ENCODE measurements around the gene ISG20L2. TPM values are rescaled to one million over a fixed set of nuclear protein-coding genes. Genes with fewer than 3 reads are reported as not detected.

The ISG20L2 gene
- total and polyA plus RNA-seq, 2 experiments from 2014 or later: 23.1 to 34.9 TPM

DNA sequence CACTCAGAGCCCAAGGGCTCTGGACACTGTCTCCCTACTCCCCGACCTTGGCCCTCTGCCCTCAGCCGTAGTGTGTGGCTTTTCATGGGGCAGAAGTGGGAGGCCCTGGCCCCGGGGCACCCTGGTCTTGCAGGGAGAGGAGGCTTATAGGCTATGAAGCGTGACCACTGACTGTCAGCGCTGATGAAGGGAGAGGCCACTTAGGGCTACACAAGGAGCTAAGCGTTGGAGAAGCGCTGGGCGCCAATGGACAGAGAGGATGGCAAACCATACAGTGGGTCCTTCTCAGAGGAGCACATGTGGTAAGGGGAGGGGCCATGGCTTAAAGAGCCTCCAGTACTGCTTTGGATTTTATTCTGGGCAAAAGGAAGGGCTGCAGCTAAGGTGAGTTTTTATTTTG, 31.1 kb downstream of the ISG20L2 start:
- Mint-ChIP-seq H3K27ac (no peak overlapping the region), H3K9me3 (no peaks in the 10 kb centered on the region; the same call in 1 of the 3 replicates), H3K27me3 (ENCODE audit: insufficient read depth, low read depth, poor library complexity) (peaks cover 18% of the 10 kb centered on the region), H3K4me1 (peaks cover 33% of the 10 kb centered on the region), H3K36me3 (ENCODE audit: low read depth) (peaks cover 42% of the 10 kb centered on the region), H3K4me3 (no peak overlapping the region)
- Histone ChIP-seq H3K9me2 (ENCODE audit: insufficient read depth) (no peaks in the 10 kb centered on the region), H3K27ac (ENCODE audit: low read depth) (no peak overlapping the region), H3F3A (replicated peaks; ENCODE audit: low read depth) (peaks cover 18% of the 10 kb centered on the region), H3K4me2 (no peak overlapping the region), H3K79me2 (replicated peaks; ENCODE audit: insufficient read depth) (no peaks in the 10 kb centered on the region; the same call in 1 of the 2 replicates), H3K27me3 (ENCODE audit: insufficient read depth) (no peaks in the 10 kb centered on the region), H2AFZ (no peak overlapping the region), H3K4me1 (ENCODE audit: insufficient read depth) (peaks cover 21% of the 10 kb centered on the region), H3K4me3 (no peak overlapping the region), H4K20me1 (replicated peaks; ENCODE audit: insufficient read depth) (no peaks in the 10 kb centered on the region; the same call in 1 of the 2 replicates), H3K36me3 (ENCODE audit: insufficient read depth) (no peaks in the 10 kb centered on the region; the same call in 1 of the 2 replicates)
- DNase-seq (ENCODE audit: low spot score) (no peak), ATAC-seq (no peak)
- TF ChIP-seq STAT1 (IDR thresholded peaks at IDR 0.05; ENCODE audit: unreplicated experiment) (no peak), CREB1 (CRISPR knock-in tag; IDR thresholded peaks at IDR 0.05; ENCODE audit: low read depth) (no peak), EZH2phosphoT487 (IDR thresholded peaks at IDR 0.05; ENCODE audit: unreplicated experiment) (no peak), JUNB (IDR thresholded peaks at IDR 0.05; ENCODE audit: unreplicated experiment) (no peak)
- TF ChIP-seq, protein P1, sequence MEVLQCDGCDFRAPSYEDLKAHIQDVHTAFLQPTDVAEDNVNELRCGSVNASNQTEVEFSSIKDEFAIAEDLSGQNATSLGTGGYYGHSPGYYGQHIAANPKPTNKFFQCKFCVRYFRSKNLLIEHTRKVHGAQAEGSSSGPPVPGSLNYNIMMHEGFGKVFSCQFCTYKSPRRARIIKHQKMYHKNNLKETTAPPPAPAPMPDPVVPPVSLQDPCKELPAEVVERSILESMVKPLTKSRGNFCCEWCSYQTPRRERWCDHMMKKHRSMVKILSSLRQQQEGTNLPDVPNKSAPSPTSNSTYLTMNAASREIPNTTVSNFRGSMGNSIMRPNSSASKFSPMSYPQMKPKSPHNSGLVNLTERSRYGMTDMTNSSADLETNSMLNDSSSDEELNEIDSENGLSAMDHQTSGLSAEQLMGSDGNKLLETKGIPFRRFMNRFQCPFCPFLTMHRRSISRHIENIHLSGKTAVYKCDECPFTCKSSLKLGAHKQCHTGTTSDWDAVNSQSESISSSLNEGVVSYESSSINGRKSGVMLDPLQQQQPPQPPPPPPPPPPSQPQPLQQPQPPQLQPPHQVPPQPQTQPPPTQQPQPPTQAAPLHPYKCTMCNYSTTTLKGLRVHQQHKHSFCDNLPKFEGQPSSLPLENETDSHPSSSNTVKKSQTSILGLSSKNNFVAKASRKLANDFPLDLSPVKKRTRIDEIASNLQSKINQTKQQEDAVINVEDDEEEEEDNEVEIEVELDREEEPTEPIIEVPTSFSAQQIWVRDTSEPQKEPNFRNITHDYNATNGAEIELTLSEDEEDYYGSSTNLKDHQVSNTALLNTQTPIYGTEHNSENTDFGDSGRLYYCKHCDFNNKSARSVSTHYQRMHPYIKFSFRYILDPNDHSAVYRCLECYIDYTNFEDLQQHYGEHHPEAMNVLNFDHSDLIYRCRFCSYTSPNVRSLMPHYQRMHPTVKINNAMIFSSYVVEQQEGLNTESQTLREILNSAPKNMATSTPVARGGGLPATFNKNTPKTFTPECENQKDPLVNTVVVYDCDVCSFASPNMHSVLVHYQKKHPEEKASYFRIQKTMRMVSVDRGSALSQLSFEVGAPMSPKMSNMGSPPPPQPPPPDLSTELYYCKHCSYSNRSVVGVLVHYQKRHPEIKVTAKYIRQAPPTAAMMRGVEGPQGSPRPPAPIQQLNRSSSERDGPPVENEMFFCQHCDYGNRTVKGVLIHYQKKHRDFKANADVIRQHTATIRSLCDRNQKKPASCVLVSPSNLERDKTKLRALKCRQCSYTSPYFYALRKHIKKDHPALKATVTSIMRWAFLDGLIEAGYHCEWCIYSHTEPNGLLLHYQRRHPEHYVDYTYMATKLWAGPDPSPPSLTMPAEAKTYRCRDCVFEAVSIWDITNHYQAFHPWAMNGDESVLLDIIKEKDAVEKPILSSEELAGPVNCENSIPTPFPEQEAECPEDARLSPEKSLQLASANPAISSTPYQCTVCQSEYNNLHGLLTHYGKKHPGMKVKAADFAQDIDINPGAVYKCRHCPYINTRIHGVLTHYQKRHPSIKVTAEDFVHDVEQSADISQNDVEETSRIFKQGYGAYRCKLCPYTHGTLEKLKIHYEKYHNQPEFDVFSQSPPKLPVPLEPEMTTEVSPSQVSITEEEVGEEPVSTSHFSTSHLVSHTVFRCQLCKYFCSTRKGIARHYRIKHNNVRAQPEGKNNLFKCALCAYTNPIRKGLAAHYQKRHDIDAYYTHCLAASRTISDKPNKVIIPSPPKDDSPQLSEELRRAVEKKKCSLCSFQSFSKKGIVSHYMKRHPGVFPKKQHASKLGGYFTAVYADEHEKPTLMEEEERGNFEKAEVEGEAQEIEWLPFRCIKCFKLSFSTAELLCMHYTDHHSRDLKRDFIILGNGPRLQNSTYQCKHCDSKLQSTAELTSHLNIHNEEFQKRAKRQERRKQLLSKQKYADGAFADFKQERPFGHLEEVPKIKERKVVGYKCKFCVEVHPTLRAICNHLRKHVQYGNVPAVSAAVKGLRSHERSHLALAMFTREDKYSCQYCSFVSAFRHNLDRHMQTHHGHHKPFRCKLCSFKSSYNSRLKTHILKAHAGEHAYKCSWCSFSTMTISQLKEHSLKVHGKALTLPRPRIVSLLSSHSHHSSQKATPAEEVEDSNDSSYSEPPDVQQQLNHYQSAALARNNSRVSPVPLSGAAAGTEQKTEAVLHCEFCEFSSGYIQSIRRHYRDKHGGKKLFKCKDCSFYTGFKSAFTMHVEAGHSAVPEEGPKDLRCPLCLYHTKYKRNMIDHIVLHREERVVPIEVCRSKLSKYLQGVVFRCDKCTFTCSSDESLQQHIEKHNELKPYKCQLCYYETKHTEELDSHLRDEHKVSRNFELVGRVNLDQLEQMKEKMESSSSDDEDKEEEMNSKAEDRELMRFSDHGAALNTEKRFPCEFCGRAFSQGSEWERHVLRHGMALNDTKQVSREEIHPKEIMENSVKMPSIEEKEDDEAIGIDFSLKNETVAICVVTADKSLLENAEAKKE (CRISPR knock-in tag; IDR thresholded peaks at IDR 0.05): no peak

DNA sequence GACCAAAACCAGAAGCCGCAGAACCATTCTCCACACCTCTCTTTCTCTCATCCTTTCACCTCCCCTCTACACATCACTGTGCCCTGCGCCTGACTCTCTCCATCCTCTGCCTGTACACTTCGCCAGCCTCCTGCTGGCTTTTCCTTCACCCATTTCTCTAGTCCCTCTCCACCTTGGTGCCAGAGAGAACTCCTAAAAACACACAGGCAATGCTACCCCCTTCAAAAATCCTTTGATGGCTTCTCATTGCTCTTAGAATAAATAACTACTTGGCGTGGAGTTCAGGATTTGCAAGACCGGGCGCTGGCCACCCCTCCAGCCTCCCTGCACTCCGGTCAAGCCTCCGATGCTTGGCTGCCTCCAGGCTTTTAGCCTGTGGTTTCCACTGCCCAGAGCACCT, 31.8 kb downstream of the ISG20L2 start:
- Mint-ChIP-seq H3K4me3 (no peak overlapping the region; the same call in 2 of the 3 replicates), H3K4me1 (peaks cover 41% of the 10 kb centered on the region), H3K36me3 (ENCODE audit: low read depth) (peaks cover 42% of the 10 kb centered on the region), H3K27me3 (ENCODE audit: insufficient read depth, low read depth, poor library complexity) (peaks cover 18% of the 10 kb centered on the region), H3K27ac (no peak overlapping the region), H3K9me3 (no peaks in the 10 kb centered on the region; the same call in 1 of the 3 replicates)
- no peaks in the 10 kb centered on the region; the same call in 1 of the 2 replicates for H3K36me3 ChIP-seq (ENCODE audit: insufficient read depth)
- H2AFZ ChIP-seq: no peak overlapping the region
- H3K4me2 ChIP-seq: no peak overlapping the region
- H3K9me2 ChIP-seq (ENCODE audit: insufficient read depth): no peaks in the 10 kb centered on the region
- H3K27ac ChIP-seq (ENCODE audit: low read depth): no peak overlapping the region
- DNase-seq (ENCODE audit: low spot score) (no peak), ATAC-seq (no peak)
- H4K20me1 ChIP-seq (replicated peaks; ENCODE audit: insufficient read depth): no peaks in the 10 kb centered on the region; the same call in 1 of the 2 replicates
- no peak overlapping the region for H3K4me3 ChIP-seq
- H3K79me2 ChIP-seq (replicated peaks; ENCODE audit: insufficient read depth): no peaks in the 10 kb centered on the region
- H3F3A ChIP-seq (replicated peaks; ENCODE audit: low read depth): peaks cover 25% of the 10 kb centered on the region
- H3K4me1 ChIP-seq (ENCODE audit: insufficient read depth): peaks cover 28% of the 10 kb centered on the region
- peaks cover 4% of the 10 kb centered on the region for H3K27me3 ChIP-seq (ENCODE audit: insufficient read depth)
- TF ChIP-seq, protein P2, sequence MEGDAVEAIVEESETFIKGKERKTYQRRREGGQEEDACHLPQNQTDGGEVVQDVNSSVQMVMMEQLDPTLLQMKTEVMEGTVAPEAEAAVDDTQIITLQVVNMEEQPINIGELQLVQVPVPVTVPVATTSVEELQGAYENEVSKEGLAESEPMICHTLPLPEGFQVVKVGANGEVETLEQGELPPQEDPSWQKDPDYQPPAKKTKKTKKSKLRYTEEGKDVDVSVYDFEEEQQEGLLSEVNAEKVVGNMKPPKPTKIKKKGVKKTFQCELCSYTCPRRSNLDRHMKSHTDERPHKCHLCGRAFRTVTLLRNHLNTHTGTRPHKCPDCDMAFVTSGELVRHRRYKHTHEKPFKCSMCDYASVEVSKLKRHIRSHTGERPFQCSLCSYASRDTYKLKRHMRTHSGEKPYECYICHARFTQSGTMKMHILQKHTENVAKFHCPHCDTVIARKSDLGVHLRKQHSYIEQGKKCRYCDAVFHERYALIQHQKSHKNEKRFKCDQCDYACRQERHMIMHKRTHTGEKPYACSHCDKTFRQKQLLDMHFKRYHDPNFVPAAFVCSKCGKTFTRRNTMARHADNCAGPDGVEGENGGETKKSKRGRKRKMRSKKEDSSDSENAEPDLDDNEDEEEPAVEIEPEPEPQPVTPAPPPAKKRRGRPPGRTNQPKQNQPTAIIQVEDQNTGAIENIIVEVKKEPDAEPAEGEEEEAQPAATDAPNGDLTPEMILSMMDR (conservative IDR thresholded peaks at IDR 0.05; ENCODE audit: low read depth in 2 of 2): no peak
- TF ChIP-seq EZH2 (IDR thresholded peaks at IDR 0.05; ENCODE audit: low read depth, unreplicated experiment) (no peak), ZNF331 (CRISPR knock-in tag; IDR thresholded peaks at IDR 0.05; ENCODE audit: low read depth) (no peak), EZH2phosphoT487 (IDR thresholded peaks at IDR 0.05; ENCODE audit: unreplicated experiment) (no peak), JUNB (IDR thresholded peaks at IDR 0.05; ENCODE audit: unreplicated experiment) (no peak), CREB1 (CRISPR knock-in tag; IDR thresholded peaks at IDR 0.05; ENCODE audit: low read depth) (no peak)
- TF ChIP-seq, protein P3, sequence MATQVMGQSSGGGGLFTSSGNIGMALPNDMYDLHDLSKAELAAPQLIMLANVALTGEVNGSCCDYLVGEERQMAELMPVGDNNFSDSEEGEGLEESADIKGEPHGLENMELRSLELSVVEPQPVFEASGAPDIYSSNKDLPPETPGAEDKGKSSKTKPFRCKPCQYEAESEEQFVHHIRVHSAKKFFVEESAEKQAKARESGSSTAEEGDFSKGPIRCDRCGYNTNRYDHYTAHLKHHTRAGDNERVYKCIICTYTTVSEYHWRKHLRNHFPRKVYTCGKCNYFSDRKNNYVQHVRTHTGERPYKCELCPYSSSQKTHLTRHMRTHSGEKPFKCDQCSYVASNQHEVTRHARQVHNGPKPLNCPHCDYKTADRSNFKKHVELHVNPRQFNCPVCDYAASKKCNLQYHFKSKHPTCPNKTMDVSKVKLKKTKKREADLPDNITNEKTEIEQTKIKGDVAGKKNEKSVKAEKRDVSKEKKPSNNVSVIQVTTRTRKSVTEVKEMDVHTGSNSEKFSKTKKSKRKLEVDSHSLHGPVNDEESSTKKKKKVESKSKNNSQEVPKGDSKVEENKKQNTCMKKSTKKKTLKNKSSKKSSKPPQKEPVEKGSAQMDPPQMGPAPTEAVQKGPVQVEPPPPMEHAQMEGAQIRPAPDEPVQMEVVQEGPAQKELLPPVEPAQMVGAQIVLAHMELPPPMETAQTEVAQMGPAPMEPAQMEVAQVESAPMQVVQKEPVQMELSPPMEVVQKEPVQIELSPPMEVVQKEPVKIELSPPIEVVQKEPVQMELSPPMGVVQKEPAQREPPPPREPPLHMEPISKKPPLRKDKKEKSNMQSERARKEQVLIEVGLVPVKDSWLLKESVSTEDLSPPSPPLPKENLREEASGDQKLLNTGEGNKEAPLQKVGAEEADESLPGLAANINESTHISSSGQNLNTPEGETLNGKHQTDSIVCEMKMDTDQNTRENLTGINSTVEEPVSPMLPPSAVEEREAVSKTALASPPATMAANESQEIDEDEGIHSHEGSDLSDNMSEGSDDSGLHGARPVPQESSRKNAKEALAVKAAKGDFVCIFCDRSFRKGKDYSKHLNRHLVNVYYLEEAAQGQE (IDR thresholded peaks at IDR 0.05; ENCODE audit: unreplicated experiment): no peak

All from GM23338 (cell line).